22Rv1 (cell line): ENCODE results near the gene HBG2.

Experiments
- CTCF ChIP-seq: fragments of 450-650 bp; IDR thresholded peaks from 2 replicates; pipeline ENCODE4 v1.5.1; 2017; ENCODE audit warnings: mild to moderate bottlenecking
- ZFX ChIP-seq: fragments of 450-650 bp; IDR thresholded peaks from 2 replicates; pipeline ENCODE4 v1.6.1; 2017; ENCODE audit warnings: antibody characterized with exemption, borderline replicate concordance

GRCh38 chr11:5300251-5300650, 45.7 kb upstream of the HBG2 start:
- TF ChIP-seq CTCF, result no peak
- no peak for TF ChIP-seq ZFX
